NCI-H128 (cell line): ENCODE results near the gene RETREG1.
"Not testable (repeated sequence)": the region's sequence is repeated elsewhere in the genome, so short reads cannot be mapped to it uniquely, and the experiment has no call there.

Experiments used
- DNase-seq: peaks from one replicate; lab custom pipeline; 2025; ENCODE audit not compliant: unreplicated experiment; lab: John Stamatoyannopoulos, UW

The RETREG1 gene

GRCh38 chr5:16557477-16557876 is 59.3 kb downstream of the RETREG1 start:
- no peak for DNase-seq

DNA sequence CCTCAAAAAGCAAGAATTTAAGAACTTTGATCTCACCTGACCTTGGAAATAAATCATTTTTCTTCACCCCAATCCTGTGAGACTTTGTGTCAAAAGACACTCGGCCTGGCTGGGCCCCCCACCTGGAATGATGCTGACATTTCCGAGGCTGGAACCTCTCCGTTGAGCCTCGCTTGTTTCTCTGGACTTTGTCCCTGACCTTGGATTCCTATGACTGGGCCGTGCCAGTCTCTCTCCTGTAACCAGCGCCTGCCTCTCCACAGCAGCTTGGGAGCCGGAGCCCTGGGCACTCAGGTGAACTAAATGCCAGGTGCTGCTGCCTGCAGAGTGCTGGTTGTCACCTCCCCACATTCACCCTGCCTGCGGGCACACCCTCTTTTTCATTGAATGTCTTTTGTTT is 62.7 kb downstream of the RETREG1 start:
- no peak for DNase-seq

DNA sequence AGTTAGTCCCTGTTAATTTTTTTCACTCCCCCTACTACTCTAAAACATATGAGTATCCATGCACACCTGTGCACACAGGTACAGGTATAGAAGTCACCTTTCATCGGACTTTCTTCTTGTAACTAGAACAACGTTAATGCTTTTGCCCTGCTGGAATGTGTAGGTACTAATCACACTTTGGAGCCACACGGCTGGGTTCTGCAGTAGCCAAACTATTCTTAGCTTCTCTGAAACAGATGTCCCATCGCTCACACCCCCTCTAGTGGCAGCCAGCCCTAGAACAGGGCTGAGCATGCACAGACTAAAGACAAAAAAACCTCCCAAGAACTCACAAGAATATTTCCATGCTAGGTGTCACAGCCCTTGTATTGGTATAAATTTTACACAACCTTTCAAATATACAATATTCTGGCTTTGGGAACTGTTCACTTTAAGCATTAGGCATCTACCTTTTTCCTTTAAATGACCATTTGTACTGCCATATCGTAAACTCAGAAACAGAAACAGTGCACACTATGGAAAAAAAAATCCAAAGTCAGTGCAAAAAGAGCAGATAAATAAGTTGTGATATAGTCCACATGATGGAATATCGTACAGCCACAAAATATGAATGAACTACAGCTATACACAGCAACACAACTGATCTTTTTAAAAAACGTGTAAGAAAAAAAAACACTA is 64.0 kb downstream of the RETREG1 start:
- DNase-seq: no peak

- DNase-seq: no peak
These were observed 65.2 kb downstream of the RETREG1 start for GRCh38 chr5:16551628-16552027.

GRCh38 chr5:16550316-16550952 is 66.4 kb downstream of the RETREG1 start:
- DNase-seq: no peak

DNA sequence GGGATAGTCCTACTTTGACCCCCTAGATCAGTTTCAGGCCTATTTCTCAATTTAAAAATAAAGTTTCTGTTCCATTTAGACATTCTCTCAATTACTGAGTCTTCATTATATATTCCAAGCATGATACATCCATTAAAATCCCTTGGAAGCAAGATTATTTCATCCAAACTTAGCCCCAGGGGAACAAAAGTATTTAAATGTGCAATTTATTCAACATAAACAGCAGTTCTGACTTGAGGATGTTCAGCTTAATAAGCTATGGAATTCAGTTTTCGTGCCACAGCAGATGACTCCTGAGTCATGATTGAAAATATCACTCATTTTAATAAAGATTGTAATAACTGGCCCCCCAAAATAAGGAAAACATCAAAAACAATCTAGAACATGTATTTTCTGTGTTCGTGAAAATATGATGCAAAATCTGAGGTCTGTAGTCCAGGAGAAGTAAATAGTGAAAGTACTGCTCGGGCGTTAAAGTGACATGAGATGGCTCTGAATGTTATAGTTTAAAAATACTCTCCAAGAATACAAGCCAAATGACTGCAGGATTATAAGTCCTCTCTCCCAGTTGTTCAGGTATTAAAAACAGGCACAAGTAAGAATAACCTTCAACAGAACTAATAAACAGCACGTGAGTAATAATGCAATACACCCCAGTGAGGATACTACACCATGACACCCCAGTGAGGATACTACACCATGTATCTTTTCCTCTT is 67.1 kb downstream of the RETREG1 start:
- no peak for DNase-seq

DNA sequence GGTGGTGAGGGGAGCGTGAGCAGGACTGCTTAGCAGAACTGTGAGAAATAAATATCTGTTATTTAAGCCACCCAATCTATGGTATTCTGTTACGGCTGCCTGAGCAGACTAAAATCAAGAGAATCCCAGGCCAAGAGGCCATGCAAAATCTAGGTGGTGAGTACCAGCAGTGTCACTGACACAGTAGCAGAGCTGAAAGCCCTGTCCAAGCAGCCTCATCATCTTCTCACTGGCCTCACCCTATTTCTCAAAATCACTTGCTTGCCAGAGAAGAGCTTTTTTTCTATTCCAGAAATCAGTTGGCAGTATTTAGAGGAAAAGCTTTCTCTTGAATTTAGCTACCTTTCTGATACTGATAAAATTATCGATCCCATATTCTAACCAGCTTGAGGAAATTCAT is 68.0 kb downstream of the RETREG1 start:
- DNase-seq: no peak

GRCh38 chr5:16548115-16548514 is 68.7 kb downstream of the RETREG1 start:
- no peak for DNase-seq

- DNase-seq: no peak
These were observed 69.5 kb downstream of the RETREG1 start for GRCh38 chr5:16547200-16547842.

DNA sequence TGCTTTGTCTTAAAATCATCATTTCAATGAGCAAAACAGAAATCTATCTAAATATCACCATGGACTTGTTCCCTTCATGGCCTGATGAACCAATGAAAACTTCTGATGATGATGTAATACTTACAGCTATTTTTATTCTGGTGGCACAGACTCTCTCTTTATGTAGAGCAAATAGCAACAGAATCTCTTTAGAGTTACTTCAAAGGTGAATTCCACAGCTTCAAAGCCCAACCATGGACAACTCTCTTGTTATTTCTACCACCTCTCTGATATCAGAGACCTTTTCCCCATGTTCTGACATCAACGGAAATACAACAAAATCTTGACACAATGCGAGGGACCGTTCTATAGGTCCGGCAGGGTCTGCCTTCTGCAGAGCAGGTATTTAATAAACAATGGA is 70.1 kb downstream of the RETREG1 start:
- no peak for DNase-seq

DNA sequence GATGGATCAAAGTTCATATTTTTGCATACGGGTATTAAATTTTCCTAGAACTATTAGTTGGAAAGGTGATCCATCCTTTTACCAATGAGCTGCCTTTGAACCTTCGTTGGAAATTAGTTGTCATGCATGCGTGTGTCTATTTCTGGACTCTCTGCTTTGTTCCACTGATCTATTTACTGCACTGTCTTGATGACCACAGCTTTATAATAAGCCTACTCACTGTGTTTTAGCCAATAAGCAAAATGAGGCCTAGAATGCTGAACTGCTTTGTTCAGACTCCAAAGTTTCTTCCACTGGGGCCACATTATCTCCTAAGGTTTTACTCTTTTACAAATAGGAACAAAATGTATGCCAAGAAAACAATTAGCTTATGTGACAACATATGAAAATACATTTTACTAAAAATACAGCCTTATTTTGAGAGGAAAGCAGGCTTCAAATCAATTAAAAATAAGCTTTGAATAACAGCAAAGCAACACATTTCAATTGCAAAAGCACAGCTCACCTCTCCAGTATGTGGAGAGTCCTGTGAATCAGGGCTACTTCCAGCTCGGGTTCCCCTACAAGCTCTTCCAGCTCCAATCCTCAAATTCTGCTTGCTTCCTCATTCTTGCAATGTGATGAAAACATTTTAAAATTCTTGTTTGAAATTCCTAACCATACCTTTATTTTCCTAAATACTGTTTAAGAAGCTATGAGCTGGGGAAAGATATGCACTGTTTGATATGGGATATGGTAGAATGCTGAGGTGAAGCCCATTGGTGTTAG is 72.0 kb downstream of the RETREG1 start:
- no peak for DNase-seq

GRCh38 chr5:16543206-16543605 is 73.6 kb downstream of the RETREG1 start:
- not testable (repeated sequence) for DNase-seq

DNA sequence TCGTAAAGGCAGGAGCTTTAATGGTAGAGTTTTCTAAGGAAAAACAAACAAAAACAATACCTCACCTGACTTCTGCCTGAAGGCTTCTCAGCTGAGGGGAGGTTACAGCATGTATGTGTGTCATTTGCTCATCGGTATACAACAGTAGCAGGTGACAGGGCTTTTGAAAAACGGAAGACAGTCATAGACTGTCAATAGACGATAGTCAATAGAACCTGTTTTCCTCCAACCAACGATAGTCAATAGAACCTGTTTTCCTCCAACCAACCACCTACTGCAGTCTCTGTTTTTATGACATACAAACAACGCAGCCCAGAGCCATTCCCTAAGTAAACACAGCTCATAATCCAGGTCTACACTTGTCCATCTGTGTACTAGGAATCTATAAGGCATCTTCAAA is 74.6 kb downstream of the RETREG1 start:
- no peak for DNase-seq

GRCh38 chr5:16541592-16541991 is 75.2 kb downstream of the RETREG1 start:
- not testable (repeated sequence) for DNase-seq

- no peak for DNase-seq
These were observed 76.4 kb downstream of the RETREG1 start for GRCh38 chr5:16540421-16540820.

- no peak for DNase-seq
These were observed 77.6 kb downstream of the RETREG1 start for GRCh38 chr5:16539169-16539666.

GRCh38 chr5:16538006-16538405 is 78.8 kb downstream of the RETREG1 start:
- no peak for DNase-seq

GRCh38 chr5:16536818-16537217 is 80.0 kb downstream of the RETREG1 start:
- no peak for DNase-seq

DNA sequence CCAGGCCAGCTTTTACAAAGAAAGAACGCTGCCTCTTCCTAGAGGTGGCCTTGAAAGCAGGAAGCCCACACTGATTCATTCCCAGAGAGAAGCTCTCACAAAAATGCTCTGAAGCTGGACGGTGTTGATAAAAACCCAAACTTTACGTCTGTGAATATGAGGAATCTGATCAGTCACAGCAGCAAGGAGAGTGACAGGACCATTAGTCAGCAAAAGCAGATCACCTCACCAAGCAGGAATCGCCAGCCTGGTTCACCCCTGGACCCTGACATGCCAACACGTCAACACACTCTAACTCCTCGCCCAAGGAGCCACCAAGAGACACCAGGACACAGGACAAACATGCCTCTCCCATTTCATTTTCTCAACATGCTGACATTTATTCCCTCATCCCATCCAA is 80.6 kb downstream of the RETREG1 start:
- DNase-seq: no peak

DNA sequence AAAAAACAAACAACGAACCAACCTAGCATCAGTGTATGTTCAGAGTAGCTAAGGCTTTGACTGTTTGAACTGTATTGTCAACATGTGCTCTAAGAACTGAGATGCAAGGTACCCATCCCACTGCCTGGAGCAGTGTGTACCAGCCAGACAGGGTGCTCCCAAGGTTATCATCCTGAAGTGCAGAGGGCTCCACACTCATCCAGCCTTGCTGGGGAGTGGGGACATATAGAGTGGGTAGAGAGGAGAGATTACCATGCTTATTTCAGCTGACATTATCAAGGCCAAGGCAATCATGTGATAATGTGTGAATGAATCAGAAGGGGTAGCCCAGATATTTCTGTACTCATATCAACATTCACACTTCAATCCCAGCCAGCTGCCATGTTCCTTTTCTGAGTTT is 82.5 kb downstream of the RETREG1 start:
- DNase-seq: no peak
